ENCODE results near the gene PROP1.
"Not testable (repeated sequence)": the region's sequence is repeated elsewhere in the genome, so short reads cannot be mapped to it uniquely, and the experiment has no call there.

The PROP1 gene

DNA sequence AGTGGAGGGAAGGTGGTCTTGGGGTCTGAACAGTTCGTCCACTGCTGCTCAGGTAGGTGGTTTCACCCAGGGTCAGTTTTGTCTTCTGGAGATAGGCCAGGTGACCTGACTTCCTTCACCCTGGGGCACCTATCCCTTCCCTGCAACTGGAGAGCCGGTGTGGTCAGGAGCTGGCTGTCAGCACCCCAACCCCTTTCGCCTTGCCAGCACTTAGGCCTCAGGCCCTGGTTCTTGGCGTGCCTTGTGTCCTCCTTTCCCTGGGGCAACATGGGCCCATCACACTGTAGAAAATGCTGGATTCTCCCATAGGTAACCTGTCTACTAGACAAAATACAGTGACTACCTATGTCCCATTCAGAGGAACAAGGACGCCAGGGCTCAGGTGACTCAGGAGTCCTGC lies 13.1 kb downstream of the PROP1 start:
- DNase-seq (ENCODE audit: low spot score), result no peak
- FAIRE-seq, result no peak

- FAIRE-seq (no peak), DNase-seq (ENCODE audit: low spot score) (no peak)
Observed at GRCh38 chr5:177982072-177982727, 13.8 kb downstream of the PROP1 start.

- no peak for FAIRE-seq
- DNase-seq (ENCODE audit: low spot score), result no peak
Observed at GRCh38 chr5:177981296-177982071, 14.6 kb downstream of the PROP1 start.

DNA sequence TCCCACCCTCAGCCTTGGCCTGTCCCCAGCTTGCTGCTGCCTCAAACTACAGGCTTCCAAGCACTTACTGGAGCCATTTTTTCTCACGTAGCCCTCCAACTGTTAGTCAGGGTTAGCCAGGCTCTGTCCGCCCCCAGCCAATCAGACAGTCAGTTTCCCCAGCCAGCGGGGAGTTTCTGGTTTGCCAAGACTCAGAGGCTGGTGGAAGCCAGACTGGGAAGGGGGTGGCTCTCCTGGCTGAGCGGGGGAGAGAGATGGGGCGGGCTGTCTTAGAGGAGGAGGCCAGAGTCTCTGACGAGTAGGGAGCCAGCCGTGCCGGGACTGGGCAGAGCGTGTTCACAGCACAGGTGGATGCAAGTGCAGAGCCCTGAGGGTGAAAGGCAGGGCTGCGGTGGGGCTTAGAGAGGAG lies 15.3 kb downstream of the PROP1 start:
- FAIRE-seq (no peak), DNase-seq (ENCODE audit: low spot score) (no peak)

- FAIRE-seq; DNase-seq (ENCODE audit: low spot score): not testable (repeated sequence)
Observed at GRCh38 chr5:177977600-177977999, 18.4 kb downstream of the PROP1 start.

DNA sequence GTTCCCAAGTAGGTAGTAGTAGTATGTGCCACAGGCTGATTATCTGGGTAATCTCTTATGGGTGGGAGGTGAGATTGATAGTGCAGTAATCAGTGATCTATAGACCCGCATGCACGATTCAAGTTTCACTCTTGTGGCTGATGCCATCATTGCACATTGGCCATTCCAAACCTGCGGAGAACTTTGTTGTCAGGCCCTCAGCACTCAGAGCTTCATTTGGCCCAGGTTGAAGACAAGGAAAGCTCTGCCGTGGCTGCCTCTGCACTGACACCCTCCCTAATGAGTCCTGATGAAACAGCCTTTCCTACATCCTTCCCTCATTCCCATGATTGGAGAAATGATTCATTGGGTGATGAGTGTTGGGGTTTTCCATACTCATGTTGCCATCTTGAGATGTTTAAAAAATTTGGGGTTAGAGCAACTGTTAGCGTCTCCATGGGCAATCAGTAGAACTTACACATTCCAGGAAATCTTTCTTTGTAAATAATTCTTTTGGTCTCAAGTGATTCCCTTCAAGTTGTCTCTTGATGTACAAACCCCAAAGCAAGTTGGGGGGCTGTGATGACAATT lies 22.9 kb downstream of the PROP1 start:
- FAIRE-seq (no peak), DNase-seq (ENCODE audit: low spot score) (no peak)

GRCh38 chr5:177972613-177973012 lies 23.4 kb downstream of the PROP1 start:
- no peak for FAIRE-seq
- no peak for DNase-seq (ENCODE audit: low spot score)

DNA sequence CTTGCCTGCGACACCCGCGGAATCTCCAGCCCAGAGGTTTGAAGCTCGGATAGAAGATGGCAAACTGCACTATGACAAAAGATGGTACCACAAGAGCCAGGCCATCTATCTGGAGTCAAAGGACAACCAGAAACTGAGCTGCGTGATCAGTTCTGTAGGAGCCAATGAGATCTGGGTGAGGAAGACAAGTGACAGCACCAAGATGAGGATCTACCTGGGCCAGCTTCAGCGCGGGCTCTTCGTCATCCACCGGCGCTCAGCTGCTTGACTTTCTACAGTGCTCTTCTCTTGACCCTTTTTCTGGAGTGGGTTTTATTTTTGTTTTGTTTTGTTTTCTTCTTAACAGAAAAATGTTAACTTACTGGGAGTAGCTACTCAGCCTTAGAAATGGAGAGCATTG lies 24.0 kb downstream of the PROP1 start:
- not testable (repeated sequence) for FAIRE-seq; DNase-seq (ENCODE audit: low spot score)

DNA sequence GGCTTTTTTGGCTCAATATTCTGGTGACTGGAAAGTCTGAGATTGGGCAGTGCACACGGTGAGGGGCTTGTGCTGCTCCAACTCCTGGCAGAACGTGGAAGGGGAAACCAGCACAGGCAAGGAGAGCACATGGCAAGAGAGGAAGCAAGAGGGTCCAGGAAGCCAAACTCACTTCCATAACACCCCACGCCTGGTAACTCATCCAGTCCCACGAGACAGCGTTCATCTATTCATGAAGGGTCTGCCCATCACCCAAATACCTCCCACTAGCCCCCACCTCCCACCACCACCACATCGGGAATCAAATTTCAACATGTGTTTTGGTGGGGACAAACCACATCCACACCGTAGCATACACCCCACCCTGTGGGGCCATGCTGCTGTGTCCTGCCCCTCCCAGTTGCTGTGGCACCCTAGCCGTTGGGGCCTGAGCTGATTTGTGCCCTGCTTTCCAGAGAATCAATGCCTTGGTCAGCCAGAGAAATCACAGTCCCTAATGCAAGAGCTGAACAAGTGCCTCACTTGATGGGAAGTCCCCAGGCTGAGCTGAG lies 27.3 kb downstream of the PROP1 start:
- DNase-seq (ENCODE audit: low spot score) (no peak), FAIRE-seq (no peak)

DNA sequence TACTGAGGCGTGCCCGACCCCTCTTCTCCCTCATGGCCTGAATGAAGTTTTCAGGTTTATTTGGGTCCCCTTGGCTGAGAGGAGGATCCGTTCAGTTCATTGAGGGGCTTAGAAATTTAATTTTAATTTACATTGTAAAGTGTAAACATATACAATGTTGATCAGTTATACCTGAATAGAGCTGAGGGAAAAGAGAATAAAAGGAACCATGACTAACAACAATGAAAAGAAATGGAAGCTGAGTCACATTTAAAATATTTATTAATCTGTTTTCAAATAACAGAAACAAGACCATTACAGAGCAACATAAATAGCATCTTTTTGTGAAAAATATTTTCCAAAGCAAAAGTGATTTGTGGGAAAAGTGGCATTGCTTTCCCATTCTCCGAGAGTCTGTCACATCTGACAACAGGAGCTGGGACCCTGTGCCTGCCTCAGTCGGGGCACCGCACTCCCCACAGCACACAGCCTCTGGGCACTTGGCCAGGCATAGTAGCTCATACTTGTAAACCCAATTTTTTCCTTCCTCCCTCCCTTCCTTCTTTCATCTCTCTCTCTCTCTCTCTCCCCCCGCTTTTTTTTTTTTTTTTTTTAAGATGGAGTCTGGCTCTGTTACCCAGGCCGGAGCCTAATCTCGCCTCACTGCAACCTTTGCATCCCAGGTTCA lies 28.7 kb downstream of the PROP1 start:
- DNase-seq (ENCODE audit: low spot score) (no peak), FAIRE-seq (no peak)

- DNase-seq (ENCODE audit: low spot score) (no peak), FAIRE-seq (no peak)
Observed at GRCh38 chr5:177966839-177967166, 29.2 kb downstream of the PROP1 start.

DNA sequence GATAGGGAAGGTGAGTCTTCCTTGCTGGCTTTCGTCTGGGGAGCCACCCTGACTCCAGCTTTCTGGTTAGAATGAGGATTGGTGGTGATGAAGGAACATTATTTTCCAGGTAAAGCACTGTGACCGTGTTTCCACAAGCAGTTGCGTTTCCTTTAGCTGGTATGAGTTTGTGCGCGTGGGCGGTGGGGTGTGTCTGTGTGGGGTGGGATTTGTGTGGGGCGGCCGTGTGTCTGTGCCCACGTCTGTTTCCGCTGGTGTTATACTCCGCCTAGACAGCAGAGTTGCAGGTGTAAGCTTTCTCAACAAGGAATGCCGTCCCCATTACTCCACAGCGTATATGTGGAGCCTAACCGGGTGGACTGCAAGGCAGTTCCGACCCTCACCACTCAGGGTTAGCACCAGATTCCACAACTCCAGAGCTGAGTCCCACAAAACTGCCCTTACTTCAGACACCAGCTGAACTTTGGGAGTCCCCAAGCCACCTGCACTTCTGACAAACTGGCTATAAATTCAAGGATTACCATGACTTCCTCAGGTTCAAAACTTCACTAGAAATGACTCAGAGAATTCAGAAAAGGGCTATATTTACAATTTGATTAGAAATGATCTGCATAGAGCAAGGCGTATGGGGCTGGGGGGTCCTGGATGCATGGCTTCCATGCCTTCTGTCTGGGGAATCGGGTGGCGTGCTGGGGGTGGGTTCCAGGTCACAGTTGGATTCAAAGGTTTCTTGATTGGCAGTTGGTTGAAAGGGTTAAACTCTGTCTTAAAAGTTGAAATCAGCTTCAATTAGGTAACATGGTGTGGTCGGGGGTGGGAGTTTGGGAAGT lies 29.8 kb downstream of the PROP1 start:
- FAIRE-seq (no peak), DNase-seq (ENCODE audit: low spot score) (no peak)

DNA sequence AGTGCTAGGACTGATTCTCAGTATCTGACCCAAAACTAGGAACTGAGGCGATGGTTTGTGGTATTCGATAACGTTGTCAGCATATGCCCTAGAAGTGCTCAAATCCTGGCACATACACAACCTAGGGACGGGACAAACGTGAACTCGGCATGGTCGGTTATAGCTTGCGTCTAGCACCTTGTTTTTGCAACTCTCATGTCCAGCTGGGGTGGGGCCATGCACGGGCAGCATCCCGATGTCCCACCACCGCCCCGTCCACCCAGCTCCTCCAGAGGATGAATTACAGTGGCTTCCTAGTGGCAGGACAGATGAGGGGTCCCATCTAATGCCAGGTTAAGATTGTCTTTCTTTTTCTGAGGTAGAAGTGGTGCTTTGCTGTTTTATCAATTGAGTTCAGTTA lies 31.6 kb downstream of the PROP1 start:
- FAIRE-seq (no peak), DNase-seq (ENCODE audit: low spot score) (no peak)

- no peak for DNase-seq (ENCODE audit: low spot score)
- no peak for FAIRE-seq
Observed at GRCh38 chr5:177963966-177964365, 32.1 kb downstream of the PROP1 start.

- DNase-seq (ENCODE audit: low spot score) (no peak), FAIRE-seq (no peak)
Observed at GRCh38 chr5:177959315-177959714, 36.7 kb downstream of the PROP1 start.

DNA sequence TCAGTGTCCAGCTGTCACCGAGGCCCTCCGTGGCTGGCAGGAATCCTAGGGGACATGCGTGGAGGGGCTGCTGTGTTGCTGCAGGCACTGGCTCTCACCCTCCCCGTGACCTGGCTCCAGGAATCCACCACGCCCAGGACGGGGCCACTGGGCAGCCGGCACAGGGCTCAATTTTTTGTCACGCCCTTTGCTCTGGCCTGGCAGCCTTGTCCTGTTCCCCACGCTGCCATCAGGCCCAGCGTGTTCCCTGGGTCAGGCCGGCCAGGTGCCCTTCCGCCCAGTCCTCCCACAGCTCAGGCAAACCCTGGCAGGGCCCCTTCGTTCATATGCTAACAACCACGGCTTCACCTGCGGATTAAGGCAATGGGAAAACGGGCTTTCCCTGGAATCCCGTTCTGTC lies 37.3 kb downstream of the PROP1 start:
- DNase-seq (ENCODE audit: low spot score) (no peak), FAIRE-seq (no peak)

DNA sequence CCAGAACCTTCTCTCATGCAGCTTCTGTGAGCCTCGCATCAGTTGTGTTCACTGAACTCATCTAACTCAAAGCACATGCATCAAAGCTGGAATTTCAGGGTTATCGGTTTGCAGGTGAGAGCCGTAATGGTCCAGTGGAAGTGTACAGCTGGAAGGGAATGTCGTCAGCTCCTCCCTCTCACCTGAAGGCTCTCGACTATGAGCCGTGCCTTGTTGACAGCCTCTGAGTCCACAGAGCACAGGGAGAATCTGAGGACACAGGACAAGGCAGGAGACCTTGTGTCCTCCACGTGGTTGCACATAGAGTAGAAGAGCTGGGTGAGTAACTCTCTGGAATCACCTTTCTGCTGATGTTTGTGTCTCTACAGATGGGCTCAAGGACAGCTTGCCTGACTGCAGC lies 38.8 kb downstream of the PROP1 start:
- DNase-seq (ENCODE audit: low spot score), result no peak
- FAIRE-seq, result no peak

- not testable (repeated sequence) for FAIRE-seq; DNase-seq (ENCODE audit: low spot score)
Observed at GRCh38 chr5:177953101-177953500, 42.9 kb downstream of the PROP1 start.

DNA sequence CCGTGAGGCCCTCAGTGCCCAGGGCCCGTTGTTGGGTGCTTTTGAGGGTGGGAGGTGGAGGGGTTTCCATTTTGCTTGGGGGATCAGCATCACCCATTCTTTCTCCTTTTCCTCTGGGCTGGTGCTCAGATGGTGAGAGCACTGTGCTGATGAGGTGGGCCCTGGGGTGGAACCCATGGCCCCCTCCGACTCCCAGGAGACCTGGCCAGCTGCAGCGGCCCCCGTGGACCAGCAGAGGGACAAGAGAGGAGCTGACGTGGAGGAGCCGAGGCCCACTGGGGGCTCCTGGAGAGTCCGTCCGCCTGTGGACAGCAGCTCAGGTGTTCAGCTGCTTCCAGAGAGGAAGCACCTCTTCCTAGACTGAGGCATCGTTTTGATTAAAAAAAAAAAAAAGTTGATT lies 46.4 kb downstream of the PROP1 start:
- DNase-seq (ENCODE audit: low spot score); FAIRE-seq: not testable (repeated sequence)

GRCh38 chr5:177949065-177949464 lies 47.0 kb downstream of the PROP1 start:
- FAIRE-seq; DNase-seq (ENCODE audit: low spot score): not testable (repeated sequence)

GRCh38 chr5:177947912-177948311 lies 48.1 kb downstream of the PROP1 start:
- not testable (repeated sequence) for FAIRE-seq

More at GRCh38 chr5:177947912-177948311, 48.1 kb downstream of the PROP1 start:
- DNase-seq (ENCODE audit: low spot score), result not testable (repeated sequence)

All from RCC 7860 (cell line).